ENCODE measurements around the gene CCDC50.

CCDC50 gene

DNA sequence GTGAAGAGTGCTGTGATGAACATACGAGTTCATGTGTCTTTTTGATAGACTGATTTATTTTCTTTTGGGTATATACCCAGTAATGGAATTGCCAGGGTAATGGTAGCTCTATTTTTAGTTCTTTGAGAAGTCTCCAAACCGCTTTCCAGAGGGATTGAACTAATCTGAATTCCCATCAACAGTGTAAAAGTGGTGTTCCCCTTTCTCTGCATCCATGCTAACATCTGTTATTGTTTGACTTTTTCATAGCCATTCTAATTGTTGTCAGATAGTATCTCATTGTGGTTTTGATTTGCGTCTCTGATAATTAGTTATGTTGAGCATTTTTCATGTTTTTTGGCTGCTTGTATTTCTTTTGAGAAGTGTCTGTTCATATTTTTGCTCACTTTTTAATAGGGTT, 55.9 kb downstream of the CCDC50 start:
- no peak overlapping the region for H3K4me3 Mint-ChIP-seq
- peaks cover 58% of the 10 kb centered on the region for H3K36me3 Mint-ChIP-seq (ENCODE audit: low read depth)
- TF ChIP-seq, protein P1, sequence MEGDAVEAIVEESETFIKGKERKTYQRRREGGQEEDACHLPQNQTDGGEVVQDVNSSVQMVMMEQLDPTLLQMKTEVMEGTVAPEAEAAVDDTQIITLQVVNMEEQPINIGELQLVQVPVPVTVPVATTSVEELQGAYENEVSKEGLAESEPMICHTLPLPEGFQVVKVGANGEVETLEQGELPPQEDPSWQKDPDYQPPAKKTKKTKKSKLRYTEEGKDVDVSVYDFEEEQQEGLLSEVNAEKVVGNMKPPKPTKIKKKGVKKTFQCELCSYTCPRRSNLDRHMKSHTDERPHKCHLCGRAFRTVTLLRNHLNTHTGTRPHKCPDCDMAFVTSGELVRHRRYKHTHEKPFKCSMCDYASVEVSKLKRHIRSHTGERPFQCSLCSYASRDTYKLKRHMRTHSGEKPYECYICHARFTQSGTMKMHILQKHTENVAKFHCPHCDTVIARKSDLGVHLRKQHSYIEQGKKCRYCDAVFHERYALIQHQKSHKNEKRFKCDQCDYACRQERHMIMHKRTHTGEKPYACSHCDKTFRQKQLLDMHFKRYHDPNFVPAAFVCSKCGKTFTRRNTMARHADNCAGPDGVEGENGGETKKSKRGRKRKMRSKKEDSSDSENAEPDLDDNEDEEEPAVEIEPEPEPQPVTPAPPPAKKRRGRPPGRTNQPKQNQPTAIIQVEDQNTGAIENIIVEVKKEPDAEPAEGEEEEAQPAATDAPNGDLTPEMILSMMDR (IDR thresholded peaks at IDR 0.05; ENCODE audit: unreplicated experiment in 3 of 3): no peak
- peaks cover 17% of the 10 kb centered on the region for H3K4me1 Mint-ChIP-seq
- no peak overlapping the region for H3K27ac Mint-ChIP-seq
- no peaks in the 10 kb centered on the region for H3K9me3 Mint-ChIP-seq
- H3K27me3 Mint-ChIP-seq (ENCODE audit: low read depth): no peaks in the 10 kb centered on the region

DNA sequence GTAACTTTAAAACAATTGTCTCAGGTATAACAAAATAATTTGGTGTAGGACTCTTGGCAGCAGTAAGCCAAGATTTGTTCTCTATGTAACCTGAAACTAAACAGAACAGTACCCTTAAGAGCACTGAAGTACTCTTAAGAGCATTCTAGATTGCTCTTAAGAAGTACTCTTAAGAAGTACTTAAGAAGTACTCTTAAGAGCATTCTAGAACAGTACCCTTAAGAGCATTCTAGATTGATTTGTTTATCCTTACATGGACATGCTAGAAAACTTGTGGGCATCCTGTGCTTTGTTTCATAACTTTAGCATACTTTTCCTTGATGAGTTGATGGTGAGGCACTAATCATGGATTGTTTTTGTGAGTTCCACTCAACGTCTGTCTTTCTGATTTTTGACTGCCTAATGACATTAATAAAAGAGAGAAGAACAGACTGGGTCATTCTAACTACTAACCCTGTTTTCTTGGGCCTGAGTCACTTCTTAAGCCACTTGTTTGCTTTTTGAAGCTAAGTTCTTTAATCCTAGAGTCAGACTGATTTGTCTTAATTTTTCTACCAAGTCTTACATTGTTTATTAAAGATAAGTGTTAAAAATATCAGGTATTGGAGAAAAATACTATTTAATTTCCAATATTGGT, 58.4 kb downstream of the CCDC50 start:
- H3K4me3 Mint-ChIP-seq: no peak overlapping the region
- no peak overlapping the region for H3K27ac Mint-ChIP-seq
- peaks cover 16% of the 10 kb centered on the region for H3K4me1 Mint-ChIP-seq
- no peaks in the 10 kb centered on the region for H3K9me3 Mint-ChIP-seq
- peaks cover 64% of the 10 kb centered on the region for H3K36me3 Mint-ChIP-seq (ENCODE audit: low read depth)
- TF ChIP-seq, protein P1 (IDR thresholded peaks at IDR 0.05; ENCODE audit: unreplicated experiment in 3 of 3): no peak
- no peaks in the 10 kb centered on the region for H3K27me3 Mint-ChIP-seq (ENCODE audit: low read depth)

DNA sequence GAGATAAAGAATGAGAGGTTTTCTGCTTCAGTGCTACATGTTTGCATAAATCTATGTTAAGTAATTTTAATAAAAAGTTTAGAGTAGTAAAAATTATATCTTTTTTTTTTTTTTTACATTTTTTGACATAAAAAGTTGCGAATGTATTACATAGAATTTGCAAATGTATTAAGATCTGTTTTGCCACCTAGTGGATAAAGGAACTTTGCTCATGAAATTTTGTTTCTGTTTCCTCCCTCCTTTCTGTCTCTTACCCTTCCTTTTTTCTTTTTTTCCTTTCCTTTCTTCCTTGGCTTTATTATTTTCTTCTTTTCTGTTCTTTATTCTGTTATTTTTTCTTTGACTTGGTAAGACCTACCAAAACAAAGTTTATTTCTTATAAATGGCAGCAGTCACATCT, 59.6 kb downstream of the CCDC50 start:
- H3K36me3 Mint-ChIP-seq (ENCODE audit: low read depth): peaks cover 60% of the 10 kb centered on the region
- TF ChIP-seq, protein P1 (IDR thresholded peaks at IDR 0.05; ENCODE audit: unreplicated experiment in 3 of 3): peak in 2 of 3 experiments; percentile 12 to 21
- no peak overlapping the region for H3K27ac Mint-ChIP-seq
- H3K27me3 Mint-ChIP-seq (ENCODE audit: low read depth): no peaks in the 10 kb centered on the region
- no peaks in the 10 kb centered on the region for H3K9me3 Mint-ChIP-seq
- H3K4me3 Mint-ChIP-seq: no peak overlapping the region
- H3K4me1 Mint-ChIP-seq: peaks cover 3% of the 10 kb centered on the region

DNA sequence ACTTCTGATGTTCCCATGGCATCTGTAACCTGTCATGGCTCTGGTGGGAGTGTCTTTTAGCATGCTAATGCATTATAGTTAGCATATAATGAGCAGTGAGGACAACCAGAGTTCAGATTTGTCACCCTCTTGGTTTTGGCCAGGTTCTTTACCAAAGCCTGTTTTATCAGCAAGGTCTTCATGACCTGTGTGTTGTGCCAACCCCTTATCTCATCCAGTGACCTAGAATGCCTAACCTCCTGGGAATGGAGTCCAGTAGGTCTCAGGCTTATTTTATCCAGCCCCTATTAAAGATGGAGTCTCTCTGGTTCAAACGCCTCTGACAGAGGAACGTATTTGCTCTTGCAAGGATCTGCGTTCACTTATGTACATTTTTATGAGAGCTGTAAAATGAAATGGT, 61.4 kb downstream of the CCDC50 start:
- Mint-ChIP-seq H3K9me3 (no peaks in the 10 kb centered on the region), H3K36me3 (ENCODE audit: low read depth) (peaks cover 47% of the 10 kb centered on the region), H3K4me1 (peaks cover 5% of the 10 kb centered on the region), H3K27ac (no peak overlapping the region), H3K4me3 (no peak overlapping the region), H3K27me3 (ENCODE audit: low read depth) (no peaks in the 10 kb centered on the region)
- TF ChIP-seq, protein P1 (IDR thresholded peaks at IDR 0.05; ENCODE audit: unreplicated experiment in 3 of 3): no peak

DNA sequence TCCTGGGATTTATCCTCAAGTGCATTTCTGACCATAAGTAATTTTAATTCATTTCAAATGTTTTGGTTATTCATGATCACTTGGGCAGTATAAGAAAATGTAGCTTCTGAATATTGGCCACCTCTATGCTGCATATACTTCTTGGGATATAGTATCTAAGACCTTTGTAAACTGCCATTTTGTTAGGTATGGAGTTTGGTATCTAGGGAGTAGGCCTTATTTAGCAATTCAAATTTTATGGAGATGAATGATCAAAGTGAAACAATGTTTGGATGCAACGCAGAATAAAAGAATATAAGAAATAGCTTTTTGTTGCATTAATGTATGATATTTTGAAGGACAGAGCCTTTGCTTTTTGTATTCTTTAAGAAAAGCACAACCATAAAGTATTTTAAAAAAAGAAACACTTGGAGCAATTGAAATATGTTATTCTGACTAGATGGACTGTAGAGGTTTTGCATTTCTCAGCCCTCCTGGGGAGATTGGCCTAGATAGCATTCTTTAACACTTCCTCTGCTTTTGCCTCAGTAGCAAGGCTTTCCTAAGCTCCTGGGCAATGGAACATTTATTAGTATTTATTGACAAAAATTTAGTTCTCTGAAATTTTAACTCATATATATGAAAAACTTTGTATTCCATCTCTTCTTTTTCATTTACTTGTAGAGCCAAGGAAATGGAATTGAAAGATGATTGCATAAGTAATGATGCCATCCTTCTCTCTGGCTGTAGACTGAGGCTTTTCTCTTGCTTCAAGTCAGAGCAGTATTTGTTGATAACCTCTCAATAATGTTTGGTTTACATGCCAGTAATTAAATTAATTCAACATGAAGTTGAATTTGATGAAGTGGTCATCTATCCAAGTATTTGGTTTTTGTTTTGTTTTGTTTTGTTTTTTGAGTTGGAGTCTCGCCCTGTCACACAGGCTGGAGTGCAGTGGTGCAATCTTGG, 62.9 kb downstream of the CCDC50 start:
- no peak overlapping the region for H3K4me3 Mint-ChIP-seq
- peaks cover 10% of the 10 kb centered on the region for H3K4me1 Mint-ChIP-seq
- H3K27ac Mint-ChIP-seq: no peak overlapping the region
- TF ChIP-seq, protein P1 (IDR thresholded peaks at IDR 0.05; ENCODE audit: unreplicated experiment in 3 of 3): no peak
- H3K9me3 Mint-ChIP-seq: no peaks in the 10 kb centered on the region
- no peaks in the 10 kb centered on the region for H3K27me3 Mint-ChIP-seq (ENCODE audit: low read depth)
- peaks cover 50% of the 10 kb centered on the region for H3K36me3 Mint-ChIP-seq (ENCODE audit: low read depth)

Data from nephron (organoid).